ENCODE results near the gene MIAT.

GRCh38 chr22:26612652-26613051, 44.7 kb upstream of the MIAT start:
- TF ChIP-seq YY1 (IDR thresholded peaks at IDR 0.05) (no peak), TAF1 (conservative IDR thresholded peaks at IDR 0.05) (no peak), CTCF (IDR thresholded peaks at IDR 0.05; ENCODE audit: low read depth, low read length, missing input control) (no peak), GABPA (IDR thresholded peaks at IDR 0.05 in 1 of 2, conservative IDR thresholded peaks at IDR 0.05 in 1 of 2) (no peak)
